HepG2 (cell line): Measurements from ENCODE around the gene INPP5E. TPM values are rescaled to one million over a fixed set of nuclear protein-coding genes. Genes with fewer than 3 reads are reported as not detected.

Experiments used
- AGO1 ChIP-seq: fragments of 200-400 bp; formaldehyde crosslinking; IDR thresholded peaks from 2 replicates; pipeline ENCODE4 v1.6.1; 2017; ENCODE audit warnings: mild to moderate bottlenecking, low read depth, low read length, moderate library complexity; ENCODE audit not compliant: poor library complexity, severe bottlenecking
- FOSL2 ChIP-seq: sonication (generic); formaldehyde crosslinking; IDR thresholded peaks from 2 replicates; pipeline ENCODE4 v1.4.0; 2020; ENCODE audit warnings: missing genetic modification reagents
- HNRNPL ChIP-seq: fragments of 200-400 bp; formaldehyde crosslinking; IDR thresholded peaks from 2 replicates; pipeline ENCODE4 v1.6.1; 2017; ENCODE audit warnings: mild to moderate bottlenecking, low read depth, low read length
- HOXD1 ChIP-seq: sonication (generic); formaldehyde crosslinking; IDR thresholded peaks from 2 replicates; pipeline ENCODE4 v1.5.0; 2020; ENCODE audit warnings: missing genetic modification reagents
- KDM1A ChIP-seq: IDR thresholded peaks from 2 replicates; pipeline ENCODE4 v1.6.1; 2016; ENCODE audit warnings: missing compliant biosample characterization
- MIXL1 ChIP-seq: IDR thresholded peaks from 2 replicates; pipeline ENCODE4 v1.6.1; 2016
- MTF1 ChIP-seq: sonication (generic); formaldehyde crosslinking; IDR thresholded peaks from 2 replicates; pipeline ENCODE4 v1.5.0; 2020; ENCODE audit warnings: missing genetic modification reagents
- PAF1 ChIP-seq: IDR thresholded peaks from 2 replicates; pipeline ENCODE4 v1.6.1; 2016; ENCODE audit warnings: missing genetic modification reagents, missing compliant biosample characterization
- RARA ChIP-seq: IDR thresholded peaks from 2 replicates; pipeline ENCODE4 v1.6.1; 2016; ENCODE audit warnings: missing genetic modification reagents, missing compliant biosample characterization
- RARG ChIP-seq: sonication (generic); formaldehyde crosslinking; IDR thresholded peaks from 2 replicates; pipeline ENCODE4 v1.4.0; 2020; ENCODE audit warnings: low read depth, mild to moderate bottlenecking, missing genetic modification reagents
- SNAI1 ChIP-seq: sonication (generic); formaldehyde crosslinking; IDR thresholded peaks from 2 replicates; pipeline ENCODE4 v1.5.0; 2020; ENCODE audit warnings: mild to moderate bottlenecking, missing genetic modification reagents, borderline replicate concordance
- SP140L ChIP-seq: sonication (generic); formaldehyde crosslinking; IDR thresholded peaks from 2 replicates; pipeline ENCODE4 v1.4.0; 2020; ENCODE audit warnings: missing genetic modification reagents, borderline replicate concordance
- TRIM24 ChIP-seq: sonication (generic); formaldehyde crosslinking; IDR thresholded peaks from 2 replicates; pipeline ENCODE4 v1.8.0; 2022; ENCODE audit warnings: mild to moderate bottlenecking, missing genetic modification reagents
- ZNF17 ChIP-seq: sonication (generic); formaldehyde crosslinking; IDR thresholded peaks from 2 replicates; pipeline ENCODE4 v1.5.0; 2020; ENCODE audit warnings: mild to moderate bottlenecking, missing genetic modification reagents
- ZNF563 ChIP-seq: sonication (generic); formaldehyde crosslinking; IDR thresholded peaks from 2 replicates; pipeline ENCODE4 v1.8.0; 2022; ENCODE audit warnings: mild to moderate bottlenecking, moderate library complexity, missing genetic modification reagents
- polyA plus RNA-seq, 8 experiments: library from polyadenylated mRNA; depleted of rRNA in 3 of 8; stranded (reverse) in 7 of 8; unstranded in 1 of 8; fragments of >200 nt; fragmentation: Illumina TruSeq in 4 of 8; extraction: Trizol in 4 of 8; gene quantifications; 2 replicates each; pipeline versions ENCODE4 v1.2.1 to v1.2.3, GENCODE V29; 2011 to 2016; ENCODE audit warnings: low read depth in 4 of 8, missing spikeins in 1 of 8, mixed read lengths in 1 of 8; ENCODE audit not compliant: insufficient read depth in 1 of 8
- total RNA-seq, 5 experiments: library from RNA; depleted of rRNA; stranded (reverse); fragments of >200 nt; fragmentation: Illumina TruSeq; extraction: Trizol; gene quantifications; 2 replicates each; pipeline ENCODE4 v1.2.3, GENCODE V29; 2016; ENCODE audit warnings: low read depth in 1 of 5
- TF ChIP-seq, protein P1 (sequence below): sonication (generic); formaldehyde crosslinking; IDR thresholded peaks from 2 replicates; pipeline ENCODE4 v1.9.0; 2022; ENCODE audit warnings: missing genetic modification reagents, mild to moderate bottlenecking, borderline replicate concordance
- TF ChIP-seq, protein P2 (sequence below): sonication (generic); formaldehyde crosslinking; IDR thresholded peaks from 2 replicates; pipeline ENCODE4 v1.8.0; 2022; ENCODE audit warnings: low read depth, missing genetic modification reagents
- TF ChIP-seq, protein P3 (sequence below): IDR thresholded peaks from 2 replicates; pipeline ENCODE4 v1.6.1; 2012; ENCODE audit warnings: low read depth, low read length, improper control_type of control experiment
- TF ChIP-seq, protein P4 (sequence below): IDR thresholded peaks from 2 replicates; pipeline ENCODE4 v1.6.1; 2016; ENCODE audit warnings: low read depth, borderline replicate concordance
- TF ChIP-seq, protein P5 (sequence below): sonication (generic); formaldehyde crosslinking; IDR thresholded peaks from 2 replicates; pipeline ENCODE4 v1.4.0; 2020; ENCODE audit warnings: mild to moderate bottlenecking, low read depth, missing genetic modification reagents
- TF ChIP-seq, protein P6 (sequence below): sonication (generic); formaldehyde crosslinking; IDR thresholded peaks from 2 replicates; pipeline ENCODE4 v1.9.0; 2021; ENCODE audit warnings: missing genetic modification reagents, mild to moderate bottlenecking, borderline replicate concordance

The INPP5E gene
- total and polyA plus RNA-seq, 2 of the 13 experiments (the other 11 are each of a cell fraction or from before 2014, with no cell fraction given): 5.5 TPM

DNA sequence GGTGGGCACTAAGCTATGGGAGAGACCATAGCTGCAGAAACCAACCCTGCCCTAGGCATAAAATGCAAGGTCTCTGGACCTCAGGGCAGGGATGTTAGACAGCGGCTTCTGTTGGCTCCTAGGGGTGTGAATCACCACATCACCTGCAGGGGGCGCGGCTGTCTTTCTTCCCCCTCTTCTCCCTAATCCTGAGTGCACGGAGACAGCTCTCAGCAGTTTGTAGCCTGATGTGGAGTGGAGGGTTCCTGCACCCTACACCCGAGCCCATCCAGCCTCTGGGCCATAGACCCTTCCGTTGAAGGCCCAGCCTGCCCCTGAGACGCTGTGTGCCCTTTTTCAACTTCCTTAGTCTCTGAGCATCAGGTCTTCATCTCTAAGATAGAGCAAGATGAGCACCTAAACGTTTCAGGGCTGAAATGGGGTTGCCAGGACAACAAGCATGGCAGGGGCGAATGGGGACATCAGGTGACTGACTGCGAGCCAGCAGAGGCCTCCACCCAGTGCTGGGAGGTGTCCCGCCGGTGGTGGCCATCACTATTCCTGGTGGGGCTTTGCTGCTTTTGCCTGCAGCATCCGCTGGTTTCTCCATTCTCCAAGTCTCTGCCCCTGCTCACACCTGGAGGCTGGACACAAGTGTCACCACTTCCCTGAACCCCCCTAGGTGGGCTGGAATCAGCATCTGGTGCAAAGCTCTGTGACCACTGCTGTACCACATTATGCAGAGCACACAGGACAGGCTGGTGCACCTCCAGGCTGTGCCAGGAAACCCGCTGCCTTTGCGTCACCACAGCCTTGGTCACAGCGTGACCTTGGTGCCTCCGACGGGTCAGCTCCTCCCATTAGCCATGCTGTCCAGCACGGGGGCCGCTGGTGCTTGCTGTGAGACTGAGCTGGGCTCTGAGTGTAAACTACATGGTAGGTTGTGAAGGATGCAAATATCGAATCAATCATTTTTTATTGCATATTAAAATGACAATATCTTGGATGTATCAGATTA is 45.7 kb upstream of the INPP5E start (continued):
- TF ChIP-seq SP140L (CRISPR knock-in tag) (no peak), RARG (no peak), HOXD1 (CRISPR knock-in tag) (no peak), RARA (CRISPR knock-in tag) (peak; percentile 79), ZNF563 (CRISPR knock-in tag) (0 out of 2 replicates have a peak, but pooled peaks have one; percentile 29), AGO1 (no peak), HNRNPL (no peak), TRIM24 (CRISPR knock-in tag) (no peak), ZNF17 (no peak), MIXL1 (CRISPR knock-in tag) (no peak), MTF1 (CRISPR knock-in tag) (no peak), SNAI1 (CRISPR knock-in tag) (no peak), FOSL2 (CRISPR knock-in tag) (peak; percentile 46), KDM1A (peak; percentile 30; the same call in 1 of the 2 replicates), PAF1 (CRISPR knock-in tag) (no peak)
- TF ChIP-seq, protein P1, sequence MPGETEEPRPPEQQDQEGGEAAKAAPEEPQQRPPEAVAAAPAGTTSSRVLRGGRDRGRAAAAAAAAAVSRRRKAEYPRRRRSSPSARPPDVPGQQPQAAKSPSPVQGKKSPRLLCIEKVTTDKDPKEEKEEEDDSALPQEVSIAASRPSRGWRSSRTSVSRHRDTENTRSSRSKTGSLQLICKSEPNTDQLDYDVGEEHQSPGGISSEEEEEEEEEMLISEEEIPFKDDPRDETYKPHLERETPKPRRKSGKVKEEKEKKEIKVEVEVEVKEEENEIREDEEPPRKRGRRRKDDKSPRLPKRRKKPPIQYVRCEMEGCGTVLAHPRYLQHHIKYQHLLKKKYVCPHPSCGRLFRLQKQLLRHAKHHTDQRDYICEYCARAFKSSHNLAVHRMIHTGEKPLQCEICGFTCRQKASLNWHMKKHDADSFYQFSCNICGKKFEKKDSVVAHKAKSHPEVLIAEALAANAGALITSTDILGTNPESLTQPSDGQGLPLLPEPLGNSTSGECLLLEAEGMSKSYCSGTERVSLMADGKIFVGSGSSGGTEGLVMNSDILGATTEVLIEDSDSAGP (CRISPR knock-in tag): no peak
- TF ChIP-seq, protein P2, sequence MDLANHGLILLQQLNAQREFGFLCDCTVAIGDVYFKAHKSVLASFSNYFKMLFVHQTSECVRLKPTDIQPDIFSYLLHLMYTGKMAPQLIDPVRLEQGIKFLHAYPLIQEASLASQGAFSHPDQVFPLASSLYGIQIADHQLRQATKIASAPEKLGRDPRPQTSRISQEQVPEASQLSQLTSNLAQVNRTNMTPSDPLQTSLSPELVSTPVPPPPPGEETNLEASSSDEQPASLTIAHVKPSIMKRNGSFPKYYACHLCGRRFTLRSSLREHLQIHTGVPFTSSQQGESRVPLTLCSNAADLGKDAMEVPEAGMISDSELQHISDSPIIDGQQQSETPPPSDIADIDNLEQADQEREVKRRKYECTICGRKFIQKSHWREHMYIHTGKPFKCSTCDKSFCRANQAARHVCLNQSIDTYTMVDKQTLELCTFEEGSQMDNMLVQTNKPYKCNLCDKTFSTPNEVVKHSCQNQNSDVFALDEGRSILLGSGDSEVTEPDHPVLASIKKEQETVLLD: no peak
- TF ChIP-seq, protein P3, sequence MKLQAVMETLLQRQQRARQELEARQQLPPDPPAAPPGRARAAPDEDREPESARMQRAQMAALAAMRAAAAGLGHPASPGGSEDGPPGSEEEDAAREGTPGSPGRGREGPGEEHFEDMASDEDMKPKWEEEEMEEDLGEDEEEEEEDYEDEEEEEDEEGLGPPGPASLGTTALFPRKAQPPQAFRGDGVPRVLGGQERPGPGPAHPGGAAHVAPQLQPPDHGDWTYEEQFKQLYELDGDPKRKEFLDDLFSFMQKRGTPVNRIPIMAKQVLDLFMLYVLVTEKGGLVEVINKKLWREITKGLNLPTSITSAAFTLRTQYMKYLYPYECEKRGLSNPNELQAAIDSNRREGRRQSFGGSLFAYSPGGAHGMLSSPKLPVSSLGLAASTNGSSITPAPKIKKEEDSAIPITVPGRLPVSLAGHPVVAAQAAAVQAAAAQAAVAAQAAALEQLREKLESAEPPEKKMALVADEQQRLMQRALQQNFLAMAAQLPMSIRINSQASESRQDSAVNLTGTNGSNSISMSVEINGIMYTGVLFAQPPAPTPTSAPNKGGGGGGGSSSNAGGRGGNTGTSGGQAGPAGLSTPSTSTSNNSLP: no peak
- TF ChIP-seq, protein P4, sequence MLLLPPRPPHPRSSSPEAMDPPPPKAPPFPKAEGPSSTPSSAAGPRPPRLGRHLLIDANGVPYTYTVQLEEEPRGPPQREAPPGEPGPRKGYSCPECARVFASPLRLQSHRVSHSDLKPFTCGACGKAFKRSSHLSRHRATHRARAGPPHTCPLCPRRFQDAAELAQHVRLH (CRISPR knock-in tag): 0 out of 2 replicates have a peak, but pooled peaks have one; percentile 6
- TF ChIP-seq, protein P5, sequence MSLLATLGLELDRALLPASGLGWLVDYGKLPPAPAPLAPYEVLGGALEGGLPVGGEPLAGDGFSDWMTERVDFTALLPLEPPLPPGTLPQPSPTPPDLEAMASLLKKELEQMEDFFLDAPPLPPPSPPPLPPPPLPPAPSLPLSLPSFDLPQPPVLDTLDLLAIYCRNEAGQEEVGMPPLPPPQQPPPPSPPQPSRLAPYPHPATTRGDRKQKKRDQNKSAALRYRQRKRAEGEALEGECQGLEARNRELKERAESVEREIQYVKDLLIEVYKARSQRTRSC: no peak
- TF ChIP-seq, protein P6, sequence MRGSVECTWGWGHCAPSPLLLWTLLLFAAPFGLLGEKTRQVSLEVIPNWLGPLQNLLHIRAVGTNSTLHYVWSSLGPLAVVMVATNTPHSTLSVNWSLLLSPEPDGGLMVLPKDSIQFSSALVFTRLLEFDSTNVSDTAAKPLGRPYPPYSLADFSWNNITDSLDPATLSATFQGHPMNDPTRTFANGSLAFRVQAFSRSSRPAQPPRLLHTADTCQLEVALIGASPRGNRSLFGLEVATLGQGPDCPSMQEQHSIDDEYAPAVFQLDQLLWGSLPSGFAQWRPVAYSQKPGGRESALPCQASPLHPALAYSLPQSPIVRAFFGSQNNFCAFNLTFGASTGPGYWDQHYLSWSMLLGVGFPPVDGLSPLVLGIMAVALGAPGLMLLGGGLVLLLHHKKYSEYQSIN (CRISPR knock-in tag): no peak
